PC-9 (cell line): Measurements from ENCODE around the gene THADA. TPM values are rescaled to one million over a fixed set of nuclear protein-coding genes. Genes with fewer than 3 reads are reported as not detected.
"Not testable (repeated sequence)": the region's sequence is repeated elsewhere in the genome, so short reads cannot be mapped to it uniquely, and the experiment has no call there.

Experiments used
- BruUV-seq: library from RNA; stranded (reverse); fragments of 400-500 nt; replicated peaks from 2 replicates; lab custom pipeline; 2021; lab: Mats Ljungman, UMichigan
- CTCF ChIA-PET: fragments of 300-600 bp; sonication (Branson Sonifier 250); formaldehyde crosslinking; loops from one replicate; lab custom pipeline; 2022; ENCODE audit warnings: antibody characterized with exemption; lab: Charles Lee
- POLR2A ChIA-PET: fragments of 300-600 bp; sonication (Branson Sonifier 250); formaldehyde crosslinking; loops from one replicate; lab custom pipeline; 2022; ENCODE audit warnings: antibody characterized with exemption; ENCODE audit not compliant: unreplicated experiment; lab: Charles Lee
- DNase-seq, 2 experiments: peaks; one replicate each; pipeline versions ENCODE4 v3.0.0 to v3.0.0-alpha.2; 2015 to 2022; ENCODE audit warnings: mixed read lengths in 1 of 2
- H2AFZ ChIP-seq: fragments of 200-600 bp; sonication (generic); 2 replicates; pipeline ENCODE4 v1.8.1; 2017; ENCODE audit warnings: antibody characterized with exemption
- H3F3A ChIP-seq: fragments of 200-600 bp; sonication (generic); 2 replicates; pipeline ENCODE4 v1.8.1; 2017; ENCODE audit warnings: antibody characterized with exemption, mild to moderate bottlenecking, low read depth; ENCODE audit not compliant: insufficient read depth
- H3K27ac ChIP-seq: fragments of 200-600 bp; sonication (generic); 2 replicates; pipeline ENCODE4 v1.6.1; 2016; ENCODE audit warnings: mixed run types
- H3K27me3 ChIP-seq: fragments of 200-600 bp; sonication (generic); 2 replicates; pipeline ENCODE4 v1.6.1; 2016; ENCODE audit warnings: low read depth, mixed run types; ENCODE audit not compliant: insufficient read depth
- H3K36me3 ChIP-seq: fragments of 200-600 bp; sonication (generic); 2 replicates; pipeline ENCODE4 v1.6.1; 2016; ENCODE audit warnings: low read depth, mixed run types
- H3K4me1 ChIP-seq: fragments of 200-600 bp; sonication (generic); replicated peaks from 2 replicates; pipeline ENCODE4 v1.6.1; 2016; ENCODE audit warnings: mixed run types; ENCODE audit not compliant: insufficient read depth
- H3K4me2 ChIP-seq: fragments of 200-600 bp; sonication (generic); 2 replicates; pipeline ENCODE4 v1.6.1; 2017; ENCODE audit warnings: mixed run types
- H3K4me3 ChIP-seq: fragments of 200-600 bp; sonication (generic); 2 replicates; pipeline ENCODE4 v1.6.1; 2016; ENCODE audit warnings: mixed run types
- H3K79me2 ChIP-seq: fragments of 200-600 bp; sonication (generic); 2 replicates; pipeline ENCODE4 v1.6.1; 2017; ENCODE audit warnings: low read depth, mixed run types
- H3K9me2 ChIP-seq: fragments of 200-600 bp; sonication (generic); 2 replicates; pipeline ENCODE4 v1.8.1; 2017; ENCODE audit warnings: mild to moderate bottlenecking; ENCODE audit not compliant: insufficient read depth
- H3K9me3 ChIP-seq: fragments of 200-600 bp; sonication (generic); 2 replicates; pipeline ENCODE4 v1.8.1; 2016; ENCODE audit warnings: low read depth; ENCODE audit not compliant: insufficient read depth
- H4K20me1 ChIP-seq: fragments of 200-600 bp; sonication (generic); 2 replicates; pipeline ENCODE4 v1.8.1; 2017; ENCODE audit not compliant: insufficient read depth
- EZH2 ChIP-seq: fragments of 200-600 bp; sonication (generic); IDR thresholded peaks from 2 replicates; pipeline ENCODE4 v1.8.0; 2017; ENCODE audit warnings: antibody characterized with exemption, low read depth
- intact Hi-C: fragments of 100-400 bp; cut with micrococcal nuclease; formaldehyde crosslinking; loops from one replicate; pipeline ENCODE4 v1.10.0; 2022; ENCODE audit not compliant: unreplicated experiment
- total RNA-seq: library from RNA; stranded (reverse); gene quantifications from 2 replicates; pipeline ENCODE4 v1.2.3, GENCODE V29; 2021
- TF ChIP-seq, protein P1 (sequence below): fragments of 200-600 bp; sonication (generic); conservative IDR thresholded peaks from 2 replicates; pipeline ENCODE4 v1.6.1; 2017; ENCODE audit warnings: mixed run types, antibody characterized with exemption, mild to moderate bottlenecking, moderate library complexity

The THADA gene
- total RNA-seq, 1 experiment from 2014 or later, result 28.1 TPM

DNA sequence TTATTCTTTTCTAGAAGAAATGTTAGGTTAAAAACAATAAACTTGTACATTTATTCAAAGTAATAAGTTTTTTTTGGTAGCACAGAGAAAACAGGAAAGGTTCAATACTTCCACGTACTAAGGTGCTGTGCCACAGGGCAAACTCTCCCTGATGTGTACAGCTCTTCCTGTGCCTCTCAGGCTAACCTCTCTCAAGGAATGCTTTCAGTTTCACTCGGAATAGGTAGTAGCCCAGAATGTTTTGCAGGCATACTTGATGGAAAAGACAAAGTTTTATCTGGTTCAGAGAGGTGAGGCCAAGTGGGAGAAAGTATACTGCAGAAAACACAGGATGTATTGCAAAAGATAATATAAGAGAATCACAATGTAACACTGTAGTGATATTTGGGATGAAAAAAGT lies 198.4 kb downstream of the THADA start:
- CTCF ChIA-PET, result no interaction called here
- BruUV-seq, result no TSS peak
- TF ChIP-seq, protein P1, sequence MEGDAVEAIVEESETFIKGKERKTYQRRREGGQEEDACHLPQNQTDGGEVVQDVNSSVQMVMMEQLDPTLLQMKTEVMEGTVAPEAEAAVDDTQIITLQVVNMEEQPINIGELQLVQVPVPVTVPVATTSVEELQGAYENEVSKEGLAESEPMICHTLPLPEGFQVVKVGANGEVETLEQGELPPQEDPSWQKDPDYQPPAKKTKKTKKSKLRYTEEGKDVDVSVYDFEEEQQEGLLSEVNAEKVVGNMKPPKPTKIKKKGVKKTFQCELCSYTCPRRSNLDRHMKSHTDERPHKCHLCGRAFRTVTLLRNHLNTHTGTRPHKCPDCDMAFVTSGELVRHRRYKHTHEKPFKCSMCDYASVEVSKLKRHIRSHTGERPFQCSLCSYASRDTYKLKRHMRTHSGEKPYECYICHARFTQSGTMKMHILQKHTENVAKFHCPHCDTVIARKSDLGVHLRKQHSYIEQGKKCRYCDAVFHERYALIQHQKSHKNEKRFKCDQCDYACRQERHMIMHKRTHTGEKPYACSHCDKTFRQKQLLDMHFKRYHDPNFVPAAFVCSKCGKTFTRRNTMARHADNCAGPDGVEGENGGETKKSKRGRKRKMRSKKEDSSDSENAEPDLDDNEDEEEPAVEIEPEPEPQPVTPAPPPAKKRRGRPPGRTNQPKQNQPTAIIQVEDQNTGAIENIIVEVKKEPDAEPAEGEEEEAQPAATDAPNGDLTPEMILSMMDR, result no peak
- no peak for TF ChIP-seq EZH2

GRCh38 chr2:43396344-43396743 lies 199.5 kb downstream of the THADA start:
- POLR2A ChIA-PET, result not testable (repeated sequence)

More for the DNA sequence above, 198.4 kb downstream of the THADA start:
- Histone ChIP-seq H2AFZ (no peak overlapping the region), H3K27me3 (no peaks in the 10 kb centered on the region), H4K20me1 (no peaks in the 10 kb centered on the region), H3K4me1 (no peaks in the 10 kb centered on the region), H3K27ac (no peak overlapping the region), H3K36me3 (no peaks in the 10 kb centered on the region; the same call in 1 of the 2 replicates), H3K79me2 (no peaks in the 10 kb centered on the region), H3K4me2 (no peak overlapping the region), H3F3A (no peaks in the 10 kb centered on the region), H3K9me2 (no peaks in the 10 kb centered on the region), H3K4me3 (no peak overlapping the region), H3K9me3 (no peaks in the 10 kb centered on the region)
- POLR2A ChIA-PET, result no interaction called here
- DNase-seq, result no peak
- intact Hi-C loops, result no loop called here

GRCh38 chr2:43393918-43394317 lies 201.9 kb downstream of the THADA start:
- no peak overlapping the region for H3K27ac ChIP-seq
- TF ChIP-seq EZH2, result no peak
- TF ChIP-seq, protein P1, result no peak
- H3K4me3 ChIP-seq, result no peak overlapping the region
- H3K36me3 ChIP-seq, result no peaks in the 10 kb centered on the region; the same call in 1 of the 2 replicates
- H3K9me3 ChIP-seq, result no peaks in the 10 kb centered on the region
- no TSS peak for BruUV-seq
- no peaks in the 10 kb centered on the region for H3K79me2 ChIP-seq
- H3F3A ChIP-seq, result no peaks in the 10 kb centered on the region
- no peaks in the 10 kb centered on the region for H3K9me2 ChIP-seq
- no peak overlapping the region for H3K4me2 ChIP-seq
- POLR2A ChIA-PET, result no interaction called here
- H3K4me1 ChIP-seq, result 0 out of 2 replicates have a peak, but pooled peaks cover 6% of the 10 kb centered on the region
- H4K20me1 ChIP-seq, result no peaks in the 10 kb centered on the region
- no peak overlapping the region for H2AFZ ChIP-seq
- no peaks in the 10 kb centered on the region for H3K27me3 ChIP-seq
- intact Hi-C loops, result no loop called here
- no peak for DNase-seq
- CTCF ChIA-PET, result interaction anchor here (0.6 kb wide), 1 partner anchor 149 kb away, joined by 5 read pairs; no protein-coding TSS in a partner anchor

More at GRCh38 chr2:43396344-43396743, 199.5 kb downstream of the THADA start:
- H3K27ac ChIP-seq, BruUV-seq, CTCF ChIA-PET, H3K27me3 ChIP-seq, intact Hi-C loops, H4K20me1 ChIP-seq, H3K9me2 ChIP-seq, DNase-seq, H3K4me1 ChIP-seq, H3K9me3 ChIP-seq, H3K36me3 ChIP-seq, H3K79me2 ChIP-seq, H3K4me3 ChIP-seq, H3F3A ChIP-seq, H3K4me2 ChIP-seq, H2AFZ ChIP-seq: not testable (repeated sequence)

GRCh38 chr2:43391878-43392215 lies 204.0 kb downstream of the THADA start:
- H3K79me2 ChIP-seq, result no peaks in the 10 kb centered on the region
- H3K4me2 ChIP-seq, result no peak overlapping the region
- H3K27me3 ChIP-seq, result no peaks in the 10 kb centered on the region
- CTCF ChIA-PET, result no interaction called here
- BruUV-seq, result no TSS peak
- H3K4me1 ChIP-seq, result 0 out of 2 replicates have a peak, but pooled peaks cover 6% of the 10 kb centered on the region
- DNase-seq, result no peak
- H2AFZ ChIP-seq, result no peak overlapping the region
- no peaks in the 10 kb centered on the region for H4K20me1 ChIP-seq
- no peak for TF ChIP-seq EZH2
- TF ChIP-seq, protein P1, result no peak
- intact Hi-C loops, result no loop called here
- no peaks in the 10 kb centered on the region for H3K9me3 ChIP-seq
- no peaks in the 10 kb centered on the region; the same call in 1 of the 2 replicates for H3K36me3 ChIP-seq
- H3K9me2 ChIP-seq, result no peaks in the 10 kb centered on the region
- no peak overlapping the region for H3K27ac ChIP-seq
- POLR2A ChIA-PET, result no interaction called here
- no peaks in the 10 kb centered on the region for H3F3A ChIP-seq
- no peak overlapping the region for H3K4me3 ChIP-seq
